Measurements from ENCODE around the gene RARRES2. TPM values are rescaled to one million over a fixed set of nuclear protein-coding genes. Genes with fewer than 3 reads are reported as not detected.
A peak's percentile ranks its signal among the peaks of the same experiment; 100 is the strongest.

RARRES2 gene
- total RNA-seq, 1 donor from 2014 or later: 261 TPM

DNA sequence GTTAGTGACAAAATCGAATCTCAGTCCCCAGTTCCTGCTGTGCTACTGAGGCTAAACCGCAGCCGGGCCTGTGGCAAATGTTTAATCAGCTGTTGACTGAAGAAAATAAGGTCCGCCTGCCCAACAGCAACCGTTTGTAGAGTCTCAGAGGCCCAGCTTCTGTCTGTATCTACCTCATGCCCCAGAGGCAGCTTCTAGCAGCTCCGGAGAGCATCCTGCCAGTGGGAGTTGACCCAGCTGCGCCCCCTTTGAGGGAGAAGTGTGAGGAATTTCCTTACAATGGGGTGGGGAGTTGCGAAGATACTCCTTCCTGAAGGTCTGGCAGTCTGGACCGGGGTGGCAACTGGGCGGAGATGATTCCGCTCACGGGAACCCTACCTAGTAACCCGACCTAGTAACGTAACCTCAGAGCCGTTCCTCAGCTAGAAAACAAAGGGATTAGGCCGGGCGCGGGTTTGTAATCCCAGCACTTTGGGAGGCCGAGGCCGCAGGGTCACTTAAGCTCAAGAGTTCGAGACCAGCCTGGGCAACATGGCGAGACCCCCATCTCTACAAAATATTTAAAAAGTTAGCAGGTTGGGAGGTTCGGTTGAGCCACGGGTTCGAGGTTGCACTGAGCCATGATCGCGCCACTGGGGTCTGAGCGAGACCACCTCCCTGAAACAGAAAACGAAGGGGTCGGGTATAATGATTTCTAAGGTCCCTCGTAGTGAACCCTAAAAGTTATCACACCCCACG, 36.9 kb upstream of the RARRES2 start:
- ATAC-seq (peak; percentile 13), DNase-seq (ENCODE audit: low spot score) (peak; percentile 68)
- intact Hi-C loops (cut with DNase I): no loop called here

DNA sequence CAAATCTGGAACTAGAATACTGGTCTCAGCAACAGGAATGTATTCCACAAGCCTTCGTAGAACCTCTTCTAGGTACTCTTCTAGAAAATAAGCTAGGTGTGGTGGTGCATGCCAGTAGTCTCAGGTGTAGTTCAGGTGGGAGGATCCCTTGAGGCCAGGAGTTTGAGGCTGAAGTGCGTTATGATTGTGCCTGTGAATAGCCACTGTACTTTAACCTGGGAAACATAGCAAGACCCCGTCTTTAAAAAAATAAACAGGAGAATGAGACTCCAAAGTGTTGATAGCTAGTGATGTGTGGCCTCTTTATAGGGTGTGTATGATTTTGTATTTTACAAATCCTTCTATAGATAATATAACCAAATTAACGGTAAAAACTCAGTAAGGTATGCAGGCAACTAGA, 36.2 kb upstream of the RARRES2 start:
- no peak for ATAC-seq
- intact Hi-C loops (cut with DNase I): no loop called here
- DNase-seq (ENCODE audit: low spot score): peak; percentile 23

DNA sequence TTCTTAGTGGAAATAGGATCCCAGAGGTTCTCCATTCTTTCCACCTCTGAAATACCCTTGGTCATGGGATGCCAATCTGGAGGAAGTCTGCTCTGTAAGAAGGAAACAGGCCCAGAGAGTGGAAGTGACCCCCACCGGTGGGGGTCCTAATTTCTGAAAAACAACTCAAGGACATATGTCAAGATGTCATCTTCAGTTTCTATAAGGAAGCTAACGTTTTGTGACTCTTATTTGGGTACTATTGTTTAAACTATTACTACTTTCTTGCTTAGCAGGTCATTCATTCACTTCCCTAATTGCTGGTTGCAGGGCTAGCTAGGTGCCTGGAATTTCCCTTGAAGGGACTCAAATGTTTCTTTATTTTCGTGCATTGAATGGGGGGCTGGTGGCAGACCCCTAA, 35.8 kb upstream of the RARRES2 start:
- no peak for DNase-seq (ENCODE audit: low spot score)
- intact Hi-C loops (cut with DNase I): no loop called here
- ATAC-seq: no peak

DNA sequence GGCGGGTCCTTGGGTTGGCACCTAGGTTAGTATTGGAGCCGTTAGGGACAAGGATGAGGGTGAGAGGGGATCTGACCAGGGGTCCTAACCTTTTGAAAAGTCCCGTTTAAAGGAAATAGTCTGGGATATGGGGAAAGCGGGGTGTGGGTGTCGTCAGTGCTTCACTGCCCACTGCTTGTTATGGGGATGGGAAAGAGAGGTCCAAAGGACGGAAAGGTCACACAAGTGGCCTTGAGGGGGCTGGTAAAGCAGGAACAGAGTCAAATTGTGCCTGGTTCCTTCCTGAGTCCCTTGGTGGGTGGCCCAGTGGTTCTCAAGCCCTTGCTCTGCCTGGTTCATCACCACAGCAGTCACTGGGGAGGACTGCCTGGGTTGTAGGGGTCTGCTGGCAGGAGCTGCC, 35.1 kb upstream of the RARRES2 start:
- no peak for ATAC-seq
- no peak for DNase-seq (ENCODE audit: low spot score)
- intact Hi-C loops (cut with DNase I): no loop called here

DNA sequence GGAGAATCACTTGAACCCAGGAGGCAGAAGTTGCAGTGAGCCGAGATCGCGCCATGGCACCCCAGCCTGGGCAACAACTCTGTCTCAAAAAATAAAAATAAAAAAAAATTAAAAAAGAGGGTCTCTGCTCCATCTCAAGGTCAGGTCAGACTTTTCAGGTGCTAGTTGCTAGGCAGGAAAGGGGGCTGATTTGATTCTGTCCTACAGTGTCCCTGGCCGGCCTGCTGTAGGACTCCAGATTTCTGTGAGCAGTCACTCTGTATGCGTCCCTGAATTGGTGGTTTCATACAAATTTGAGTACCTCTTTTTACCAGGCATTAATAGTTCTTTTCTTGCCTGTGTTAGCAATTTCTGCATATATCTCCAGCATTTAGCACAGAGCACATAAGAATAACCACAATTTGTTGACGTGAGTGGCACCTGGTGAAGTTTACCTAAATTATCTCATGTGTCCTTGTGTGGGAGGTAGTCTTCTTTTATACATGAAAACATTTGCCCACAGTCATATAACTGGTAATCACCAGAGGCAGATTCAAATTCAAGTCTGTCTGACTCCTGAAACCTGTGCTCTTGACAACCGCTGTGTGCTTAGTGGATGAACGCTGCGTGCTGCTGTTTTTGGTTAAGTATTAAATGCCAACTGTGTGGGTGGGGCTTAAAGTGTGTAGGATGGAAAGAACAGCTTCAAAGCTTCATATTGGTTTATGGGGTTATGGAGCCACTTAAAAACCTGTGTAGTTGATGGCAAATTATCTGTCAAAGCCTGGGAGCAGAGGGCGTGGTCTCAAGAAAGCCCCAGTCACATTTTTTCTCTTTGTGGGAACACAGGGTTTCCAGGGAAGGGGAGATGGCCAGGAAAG, 34.5 kb upstream of the RARRES2 start:
- ATAC-seq (no peak), DNase-seq (ENCODE audit: low spot score) (no peak)
- intact Hi-C loops (cut with DNase I): no loop called here

DNA sequence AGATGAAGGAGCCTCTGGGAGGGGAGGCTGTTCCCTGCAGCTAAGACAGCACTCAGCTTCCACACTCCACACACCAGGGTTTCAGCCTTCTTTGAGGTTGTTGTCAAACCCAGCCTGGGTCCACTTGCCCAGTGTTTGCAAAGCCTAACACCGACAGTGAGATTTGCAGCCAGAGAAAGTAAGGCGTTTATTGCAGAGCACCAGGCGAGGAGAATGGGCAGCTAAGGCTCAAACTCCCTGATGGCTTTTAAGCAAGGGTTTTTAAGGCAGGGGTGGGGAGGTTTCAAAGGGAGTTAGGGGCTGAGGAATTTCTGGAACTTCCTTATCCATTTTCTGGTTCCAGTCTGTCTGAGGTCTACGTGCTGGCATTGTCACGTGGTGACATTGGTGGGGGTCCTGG, 33.0 kb upstream of the RARRES2 start:
- DNase-seq (ENCODE audit: low spot score) (no peak), ATAC-seq (no peak)
- intact Hi-C loops (cut with DNase I): no loop called here

DNA sequence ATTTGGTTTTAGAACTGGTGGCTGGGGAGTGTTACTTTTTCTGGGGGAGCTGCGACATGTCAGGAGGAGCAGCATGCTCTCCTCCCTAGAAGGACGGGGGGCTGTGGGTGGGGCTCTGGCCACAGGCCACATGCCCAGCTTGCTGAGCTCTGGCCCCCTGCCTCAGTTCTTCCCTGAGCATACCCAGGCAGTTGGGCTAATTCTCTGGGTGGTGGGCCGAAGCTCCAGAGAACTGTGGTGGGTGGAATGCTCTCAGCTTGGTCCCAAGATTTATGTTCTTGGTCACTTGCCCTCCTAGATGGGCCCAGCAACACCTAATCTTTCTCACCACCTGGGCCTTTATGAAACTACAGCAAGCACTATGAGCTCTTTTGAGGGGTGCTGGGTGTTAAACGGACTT, 32.6 kb upstream of the RARRES2 start:
- intact Hi-C loops (cut with DNase I): no loop called here
- no peak for DNase-seq (ENCODE audit: low spot score)
- no peak for ATAC-seq

DNA sequence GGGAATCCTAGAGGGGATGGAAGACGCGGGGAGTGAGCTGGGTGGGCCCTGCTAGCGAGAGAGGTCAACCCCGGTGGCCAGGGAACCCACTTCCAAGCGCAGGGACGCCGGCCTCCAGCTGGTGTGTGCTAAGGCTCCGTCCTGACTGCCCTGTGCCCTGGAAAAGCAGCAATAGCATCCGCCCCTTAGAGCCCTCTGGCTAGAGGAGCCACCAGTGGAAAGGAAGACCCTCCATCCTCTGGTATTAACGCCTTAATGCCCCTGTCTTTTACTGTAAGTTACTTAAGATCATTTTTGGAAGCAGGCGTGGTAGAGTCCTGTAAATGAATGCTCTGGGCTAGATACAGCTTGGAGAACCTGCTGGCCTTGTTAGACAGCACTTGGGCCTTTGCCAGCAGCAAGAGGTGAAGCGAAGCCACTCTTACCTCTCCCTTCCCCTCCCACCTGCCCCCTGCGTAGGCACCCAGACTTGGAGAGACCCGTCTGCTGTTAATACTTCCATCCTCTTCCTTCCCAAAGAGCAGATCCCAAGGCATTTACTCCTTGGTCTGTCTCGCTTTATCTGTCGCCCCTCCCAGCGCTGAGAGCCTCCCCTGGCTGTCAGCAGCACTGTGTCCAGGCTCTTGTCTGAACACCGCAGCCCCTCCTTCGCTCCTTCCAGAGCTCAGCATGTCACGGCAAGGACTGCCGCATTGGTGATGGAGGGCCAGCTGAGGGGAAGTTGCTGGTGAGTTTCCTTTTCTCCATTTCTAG, 31.8 kb upstream of the RARRES2 start:
- intact Hi-C loops (cut with DNase I): no loop called here
- no peak for DNase-seq (ENCODE audit: low spot score)

DNA sequence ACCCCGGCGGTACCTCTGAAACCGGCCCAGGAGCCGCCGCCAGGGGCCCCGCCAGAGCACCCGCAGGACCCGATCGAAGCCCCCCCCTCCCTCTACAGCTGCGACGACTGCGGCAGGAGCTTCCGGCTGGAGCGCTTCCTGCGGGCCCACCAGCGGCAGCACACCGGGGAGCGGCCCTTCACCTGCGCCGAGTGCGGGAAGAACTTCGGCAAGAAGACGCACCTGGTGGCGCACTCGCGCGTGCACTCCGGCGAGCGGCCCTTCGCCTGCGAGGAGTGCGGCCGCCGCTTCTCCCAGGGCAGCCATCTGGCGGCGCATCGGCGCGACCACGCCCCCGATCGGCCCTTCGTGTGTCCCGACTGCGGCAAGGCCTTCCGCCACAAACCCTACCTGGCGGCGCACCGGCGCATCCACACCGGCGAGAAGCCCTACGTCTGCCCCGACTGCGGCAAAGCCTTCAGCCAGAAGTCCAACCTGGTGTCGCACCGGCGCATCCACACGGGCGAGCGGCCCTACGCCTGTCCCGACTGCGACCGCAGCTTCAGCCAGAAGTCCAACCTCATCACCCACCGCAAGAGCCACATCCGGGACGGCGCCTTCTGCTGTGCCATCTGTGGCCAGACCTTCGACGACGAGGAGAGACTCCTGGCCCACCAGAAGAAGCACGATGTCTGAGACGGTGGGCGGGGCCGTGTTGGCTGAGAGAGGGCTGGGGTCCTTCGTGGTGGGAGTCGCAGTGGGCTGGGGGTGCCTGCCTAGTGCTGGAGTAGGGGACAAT, 31.0 kb upstream of the RARRES2 start:
- DNase-seq (ENCODE audit: low spot score) (no peak), ATAC-seq (no peak)
- intact Hi-C loops (cut with DNase I): no loop called here

More for the DNA sequence above, 31.8 kb upstream of the RARRES2 start:
- ATAC-seq: no peak

DNA sequence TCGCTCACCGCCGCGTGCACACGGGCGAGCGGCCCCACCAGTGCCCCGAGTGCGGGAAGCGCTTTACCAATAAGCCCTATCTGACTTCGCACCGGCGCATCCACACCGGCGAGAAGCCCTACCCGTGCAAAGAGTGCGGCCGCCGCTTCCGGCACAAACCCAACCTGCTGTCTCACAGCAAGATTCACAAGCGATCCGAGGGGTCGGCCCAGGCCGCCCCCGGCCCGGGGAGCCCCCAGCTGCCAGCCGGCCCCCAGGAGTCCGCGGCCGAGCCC, 30.5 kb upstream of the RARRES2 start:
- ATAC-seq (no peak), DNase-seq (ENCODE audit: low spot score) (no peak)
- intact Hi-C loops (cut with DNase I): no loop called here

DNA sequence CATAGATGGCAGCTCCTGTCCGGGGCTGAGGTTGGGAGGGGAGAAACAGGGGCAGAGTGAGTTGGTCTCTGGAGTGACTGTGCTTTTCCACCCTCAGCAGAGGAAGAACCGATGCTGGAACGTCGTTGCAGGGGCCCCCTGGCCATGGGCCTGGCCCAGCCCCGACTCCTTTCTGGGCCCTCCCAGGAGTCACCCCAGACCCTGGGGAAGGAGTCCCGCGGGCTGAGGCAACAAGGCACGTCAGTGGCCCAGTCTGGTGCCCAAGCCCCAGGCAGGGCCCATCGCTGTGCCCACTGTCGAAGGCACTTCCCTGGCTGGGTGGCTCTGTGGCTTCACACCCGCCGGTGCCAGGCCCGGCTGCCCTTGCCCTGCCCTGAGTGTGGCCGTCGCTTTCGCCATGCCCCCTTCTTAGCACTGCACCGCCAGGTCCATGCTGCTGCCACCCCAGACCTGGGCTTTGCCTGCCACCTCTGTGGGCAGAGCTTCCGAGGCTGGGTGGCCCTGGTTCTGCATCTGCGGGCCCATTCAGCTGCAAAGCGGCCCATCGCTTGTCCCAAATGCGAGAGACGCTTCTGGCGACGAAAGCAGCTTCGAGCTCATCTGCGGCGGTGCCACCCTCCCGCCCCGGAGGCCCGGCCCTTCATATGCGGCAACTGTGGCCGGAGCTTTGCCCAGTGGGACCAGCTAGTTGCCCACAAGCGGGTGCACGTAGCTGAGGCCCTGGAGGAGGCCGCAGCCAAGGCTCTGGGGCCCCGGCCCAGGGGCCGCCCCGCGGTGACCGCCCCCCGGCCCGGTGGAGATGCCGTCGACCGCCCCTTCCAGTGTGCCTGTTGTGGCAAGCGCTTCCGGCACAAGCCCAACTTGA, 29.9 kb upstream of the RARRES2 start:
- DNase-seq (ENCODE audit: low spot score) (no peak), ATAC-seq (no peak)
- intact Hi-C loops (cut with DNase I): no loop called here

DNA sequence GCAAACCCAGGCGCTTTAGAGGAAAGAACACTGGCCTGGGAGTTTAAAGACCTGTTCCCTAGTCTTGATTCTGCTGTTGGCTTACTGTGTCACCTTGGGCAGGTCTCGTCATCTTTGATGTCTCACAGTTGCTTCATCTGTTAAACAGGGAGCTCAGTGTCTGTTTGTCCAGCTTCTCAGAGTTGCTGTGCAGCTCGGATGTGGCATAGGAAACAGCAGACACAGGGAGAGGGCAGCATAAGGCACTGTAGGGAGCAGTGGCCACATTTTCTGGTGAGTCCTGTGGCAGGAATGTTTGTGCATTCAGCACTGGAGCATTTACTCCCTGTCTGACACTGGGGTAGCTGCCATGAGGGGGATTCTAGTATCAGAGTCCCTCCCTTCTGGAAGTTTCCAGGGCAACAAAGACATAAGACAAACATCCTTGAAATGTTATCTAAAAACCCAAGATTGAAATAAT, 29.2 kb upstream of the RARRES2 start:
- ATAC-seq: no peak
- intact Hi-C loops (cut with DNase I): no loop called here
- no peak for DNase-seq (ENCODE audit: low spot score)

DNA sequence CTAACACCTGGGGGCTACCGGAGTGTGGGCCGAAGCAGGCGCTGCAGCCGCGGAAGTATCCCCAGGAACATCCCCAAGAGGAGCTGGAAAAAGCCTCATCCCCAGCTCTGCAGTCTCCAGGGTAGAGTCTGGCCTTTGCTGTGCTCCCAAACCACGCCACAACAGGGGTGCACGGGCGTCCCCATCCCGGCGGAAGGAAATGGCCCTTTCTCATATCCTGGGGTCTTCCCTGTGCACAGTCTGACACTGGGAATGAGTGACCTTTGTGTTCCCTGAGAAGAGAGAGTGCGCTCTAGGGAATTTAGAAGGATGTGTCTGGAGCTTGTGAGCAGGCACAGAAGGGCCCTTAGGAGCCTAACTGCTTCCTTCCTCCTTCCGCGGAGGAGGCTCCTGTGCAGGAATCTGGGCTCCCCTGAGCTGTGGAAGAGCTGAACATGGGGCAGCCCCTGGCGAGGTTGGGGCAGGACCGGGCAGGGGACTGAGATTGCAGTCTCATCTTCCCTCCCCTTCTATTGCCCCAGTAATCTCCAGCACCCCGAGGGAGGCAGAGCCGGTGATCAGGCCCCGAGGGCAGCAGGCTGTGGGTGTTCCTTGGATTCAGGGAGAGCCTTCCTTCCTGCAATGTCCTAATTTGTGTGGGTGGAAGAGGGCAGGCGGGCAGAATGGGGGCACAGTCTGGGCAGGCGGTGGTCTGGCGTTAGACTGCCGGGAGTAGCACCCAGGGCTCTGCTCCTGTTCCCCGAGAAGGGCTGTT, 28.5 kb upstream of the RARRES2 start:
- intact Hi-C loops (cut with DNase I): no loop called here
- DNase-seq (ENCODE audit: low spot score) (no peak), ATAC-seq (no peak)

DNA sequence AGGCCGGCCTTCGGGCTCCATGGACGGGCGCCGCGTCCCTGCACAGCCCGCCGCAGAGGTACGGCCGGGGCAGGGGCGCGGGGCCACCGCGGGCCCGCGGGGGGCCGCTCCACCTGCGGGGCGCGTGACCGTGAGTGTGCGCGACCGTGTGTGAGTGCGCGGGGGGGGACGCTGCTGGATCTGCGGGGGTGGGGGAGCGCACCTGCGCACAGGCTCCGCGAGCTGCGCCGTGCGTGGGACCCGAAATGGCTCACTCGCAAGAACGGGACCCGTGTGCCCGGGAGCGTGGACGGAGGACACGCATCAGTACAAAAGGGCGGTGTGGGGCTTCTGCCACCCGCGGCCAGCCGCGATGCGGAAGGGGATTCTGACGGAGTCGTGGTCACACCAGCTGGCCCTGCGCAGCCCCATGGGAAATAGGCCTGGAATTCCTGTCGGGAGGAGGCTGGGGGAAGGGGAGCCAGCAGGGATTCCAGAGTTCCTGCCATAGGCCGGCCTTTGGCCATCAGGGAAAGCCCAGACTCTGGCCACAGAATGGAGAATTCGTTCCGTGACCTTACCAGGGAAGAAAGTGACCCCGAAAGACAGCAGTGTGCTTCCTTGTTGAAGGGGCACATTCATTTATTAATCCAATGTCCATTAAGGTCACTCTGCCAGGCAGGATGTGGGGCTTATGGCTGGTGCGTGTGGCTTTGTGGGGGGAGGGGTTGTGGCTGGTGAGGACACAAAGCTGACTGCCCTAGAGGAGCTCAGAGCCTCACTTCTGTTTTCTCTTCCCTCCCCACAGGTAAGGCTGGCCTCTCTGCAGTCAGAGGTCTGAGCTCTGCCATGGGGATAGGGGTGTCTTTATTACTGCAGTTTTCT, 27.7 kb upstream of the RARRES2 start:
- ATAC-seq: peak; percentile 53
- intact Hi-C loops (cut with DNase I): no loop called here
- peak; percentile 78 for DNase-seq (ENCODE audit: low spot score)

DNA sequence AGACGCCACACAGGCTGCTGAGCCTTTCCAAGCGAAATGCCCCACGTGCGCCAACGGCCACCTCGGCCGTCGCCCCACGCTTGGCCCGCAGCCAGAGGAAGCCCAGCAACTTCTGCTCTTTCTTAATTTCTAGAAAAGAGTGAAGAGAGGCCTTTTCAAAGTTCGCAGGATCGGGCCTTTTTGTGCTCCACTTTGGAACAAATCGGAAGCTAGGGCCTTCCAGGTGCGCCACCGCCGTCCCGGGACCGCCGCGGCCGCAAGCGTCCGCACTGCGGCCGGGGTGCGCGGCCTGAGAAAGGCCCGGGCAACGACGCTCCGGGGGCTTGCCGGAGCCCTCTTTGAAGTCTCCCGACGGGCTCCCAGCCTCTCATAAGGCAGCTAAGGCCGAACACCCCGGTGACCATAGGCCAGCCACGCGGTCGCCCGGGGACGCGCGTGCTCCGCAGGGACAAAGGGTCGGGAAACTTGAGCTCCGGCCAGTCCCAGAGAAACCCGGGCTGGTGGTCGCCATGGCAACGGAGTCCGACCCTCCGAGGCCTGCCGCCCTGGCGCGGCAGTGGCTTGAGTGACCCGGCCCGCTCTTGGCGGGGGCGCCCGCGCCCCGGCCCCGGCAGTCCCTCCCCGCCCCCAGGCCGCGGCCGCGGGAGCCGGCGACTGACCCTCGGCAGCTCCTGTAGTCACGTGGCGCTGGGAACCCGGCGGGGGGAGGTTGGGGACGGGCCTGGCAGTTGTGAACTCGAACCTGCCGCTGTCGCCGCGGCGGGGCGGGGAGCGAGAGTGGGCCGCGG, 26.9 kb upstream of the RARRES2 start, which contains the start of gene REPIN1:
TSS of gene REPIN1 (plus strand) at position 727 of the 788 bp plus-strand sequence. CDS start 890 bp downstream, outside the sequence.
- peak; percentile 90 for ATAC-seq
- intact Hi-C loops (cut with DNase I): no loop called here

DNA sequence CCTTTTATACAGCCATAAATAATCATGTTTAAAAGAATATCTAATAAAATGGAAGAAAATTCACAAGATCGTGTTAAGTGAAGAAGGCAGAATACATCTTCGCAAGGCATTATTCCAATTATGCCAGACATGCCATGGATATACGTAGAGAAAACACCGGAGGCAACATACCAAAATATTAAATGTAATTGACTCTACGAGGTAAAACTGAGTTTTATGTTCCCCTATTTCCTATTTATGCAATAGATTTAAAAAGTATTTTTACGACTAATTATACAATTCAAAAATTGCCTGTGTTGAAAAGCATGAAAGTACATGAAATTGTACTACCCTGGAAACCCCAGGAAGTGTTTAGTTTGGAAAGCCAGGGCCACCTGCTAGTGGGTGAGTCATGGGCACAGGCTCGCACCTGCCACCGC, 26.3 kb upstream of the RARRES2 start:
- intact Hi-C loops (cut with DNase I): no loop called here
- ATAC-seq (no peak), DNase-seq (ENCODE audit: low spot score) (no peak)

More for the DNA sequence above, 26.9 kb upstream of the RARRES2 start, which contains the start of gene REPIN1:
- peak; percentile 96 for DNase-seq (ENCODE audit: low spot score)

Measured in sciatic nerve (tissue), 2 donors.